ENCODE data around the gene HTRA3.

The HTRA3 gene

GRCh38 chr4:8231551-8232049, 38.0 kb upstream of the HTRA3 start:
- TF ChIP-seq EZH2 (IDR thresholded peaks at IDR 0.05) (no peak), FOXP2 (optimal IDR thresholded peaks at IDR 0.05; ENCODE audit: control extremely low read depth, extremely low read length, insufficient read depth) (no peak), POLR2AphosphoS5 (IDR thresholded peaks at IDR 0.05; ENCODE audit: borderline replicate concordance, low read depth, low read length) (no peak)
- H3K36me3 ChIP-seq (ENCODE audit: insufficient read depth, low read length): no peaks in the 10 kb centered on the region
- H3K9me3 ChIP-seq (ENCODE audit: low read depth, low read length): no peaks in the 10 kb centered on the region
- no peak for DNase-seq (ENCODE audit: low read depth, low spot score)
- no peak overlapping the region for H3K27ac ChIP-seq
- no peak overlapping the region for H3K4me3 ChIP-seq
- H3K9ac ChIP-seq (ENCODE audit: insufficient read length): no peak overlapping the region

GRCh38 chr4:8232748-8233147, 36.8 kb upstream of the HTRA3 start:
- H3K9me3 ChIP-seq (ENCODE audit: low read depth, low read length): no peaks in the 10 kb centered on the region
- no peaks in the 10 kb centered on the region for H3K36me3 ChIP-seq (ENCODE audit: insufficient read depth, low read length)
- DNase-seq (ENCODE audit: low read depth, low spot score): no peak
- no peak overlapping the region for H3K4me3 ChIP-seq
- no peak overlapping the region for H3K9ac ChIP-seq (ENCODE audit: insufficient read length)
- TF ChIP-seq FOXP2 (optimal IDR thresholded peaks at IDR 0.05; ENCODE audit: control extremely low read depth, extremely low read length, insufficient read depth) (no peak), EZH2 (IDR thresholded peaks at IDR 0.05) (no peak), POLR2AphosphoS5 (IDR thresholded peaks at IDR 0.05; ENCODE audit: borderline replicate concordance, low read depth, low read length) (no peak)
- H3K27ac ChIP-seq: no peak overlapping the region

DNA sequence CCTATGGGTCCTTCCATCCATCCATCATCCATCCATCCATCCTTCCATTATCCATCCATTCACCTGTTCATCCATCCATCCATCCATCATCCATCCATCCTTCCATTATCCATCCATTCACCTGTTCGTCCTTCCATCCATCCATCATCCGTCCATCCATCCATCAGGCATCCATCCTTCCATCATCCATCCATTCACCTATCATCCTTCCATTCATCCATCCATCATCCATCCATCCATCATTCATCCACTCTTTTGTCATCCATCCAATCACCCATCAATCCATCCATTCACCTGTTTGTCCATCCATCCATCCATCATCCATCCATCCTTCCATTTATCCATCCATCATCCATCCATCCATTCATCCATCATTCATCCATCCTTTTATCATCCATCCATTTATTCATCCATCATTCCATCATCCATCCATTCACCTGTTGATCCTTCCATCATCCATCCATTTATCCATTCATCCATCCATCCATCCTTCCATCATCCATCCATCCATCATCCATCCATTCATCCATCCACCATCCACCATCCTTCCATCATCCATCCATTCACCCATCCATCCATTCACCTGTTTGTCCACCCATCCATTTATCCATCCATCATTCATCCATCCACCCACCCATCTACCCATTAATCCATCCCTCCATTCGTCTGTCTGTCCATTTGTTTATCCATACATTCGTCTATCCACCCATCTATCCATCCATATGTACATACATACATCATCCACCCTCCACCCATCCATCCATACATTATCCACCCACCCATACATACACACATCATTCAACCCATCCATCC, 35.7 kb upstream of the HTRA3 start:
- TF ChIP-seq POLR2AphosphoS5 (IDR thresholded peaks at IDR 0.05; ENCODE audit: borderline replicate concordance, low read depth, low read length) (no peak), EZH2 (IDR thresholded peaks at IDR 0.05) (no peak), FOXP2 (optimal IDR thresholded peaks at IDR 0.05; ENCODE audit: control extremely low read depth, extremely low read length, insufficient read depth) (no peak)
- no peak overlapping the region for H3K9ac ChIP-seq (ENCODE audit: insufficient read length)
- no peaks in the 10 kb centered on the region for H3K36me3 ChIP-seq (ENCODE audit: insufficient read depth, low read length)
- no peak overlapping the region for H3K4me3 ChIP-seq
- no peaks in the 10 kb centered on the region for H3K9me3 ChIP-seq (ENCODE audit: low read depth, low read length)
- no peak for DNase-seq (ENCODE audit: low read depth, low spot score)
- no peak overlapping the region for H3K27ac ChIP-seq

GRCh38 chr4:8234715-8235114, 34.8 kb upstream of the HTRA3 start:
- TF ChIP-seq POLR2AphosphoS5 (IDR thresholded peaks at IDR 0.05; ENCODE audit: borderline replicate concordance, low read depth, low read length) (no peak), FOXP2 (optimal IDR thresholded peaks at IDR 0.05; ENCODE audit: control extremely low read depth, extremely low read length, insufficient read depth) (no peak), EZH2 (IDR thresholded peaks at IDR 0.05) (no peak)
- H3K4me3 ChIP-seq: no peak overlapping the region
- no peaks in the 10 kb centered on the region for H3K9me3 ChIP-seq (ENCODE audit: low read depth, low read length)
- DNase-seq (ENCODE audit: low read depth, low spot score): no peak
- no peak overlapping the region for H3K27ac ChIP-seq
- H3K9ac ChIP-seq (ENCODE audit: insufficient read length): no peak overlapping the region
- H3K36me3 ChIP-seq (ENCODE audit: insufficient read depth, low read length): no peaks in the 10 kb centered on the region

DNA sequence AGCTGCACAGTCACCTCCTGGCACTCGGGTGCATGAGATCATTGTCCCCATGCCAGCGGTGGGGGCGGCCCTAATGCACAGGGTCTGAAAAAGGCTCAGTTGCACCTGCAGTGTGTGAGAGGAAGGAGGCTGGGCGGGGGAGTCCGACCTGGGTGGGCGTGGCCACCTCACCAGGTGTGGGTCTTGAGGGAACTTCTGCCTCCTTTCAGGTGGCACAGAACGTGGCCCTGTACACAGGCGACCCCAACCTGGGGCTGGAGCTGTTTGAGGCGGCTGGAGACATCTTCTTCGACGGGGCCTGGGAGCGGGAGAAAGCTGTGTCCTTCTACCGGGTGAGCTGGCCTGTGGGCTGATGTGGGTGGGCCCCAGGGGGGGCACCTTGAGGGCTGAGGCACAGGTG, 34.3 kb upstream of the HTRA3 start:
- DNase-seq (ENCODE audit: low read depth, low spot score): no peak
- Histone ChIP-seq H3K36me3 (ENCODE audit: insufficient read depth, low read length) (no peaks in the 10 kb centered on the region), H3K9me3 (ENCODE audit: low read depth, low read length) (no peaks in the 10 kb centered on the region), H3K4me3 (no peak overlapping the region), H3K9ac (ENCODE audit: insufficient read length) (no peak overlapping the region), H3K27ac (no peak overlapping the region)
- TF ChIP-seq FOXP2 (optimal IDR thresholded peaks at IDR 0.05; ENCODE audit: control extremely low read depth, extremely low read length, insufficient read depth) (no peak), EZH2 (IDR thresholded peaks at IDR 0.05) (no peak), POLR2AphosphoS5 (IDR thresholded peaks at IDR 0.05; ENCODE audit: borderline replicate concordance, low read depth, low read length) (no peak)

- Histone ChIP-seq H3K4me3 (no peak overlapping the region), H3K9ac (ENCODE audit: insufficient read length) (no peak overlapping the region), H3K36me3 (ENCODE audit: insufficient read depth, low read length) (no peaks in the 10 kb centered on the region), H3K9me3 (ENCODE audit: low read depth, low read length) (no peaks in the 10 kb centered on the region), H3K27ac (no peak overlapping the region)
- DNase-seq (ENCODE audit: low read depth, low spot score): no peak
- TF ChIP-seq POLR2AphosphoS5 (IDR thresholded peaks at IDR 0.05; ENCODE audit: borderline replicate concordance, low read depth, low read length): no peak
- no peak for TF ChIP-seq EZH2 (IDR thresholded peaks at IDR 0.05)
- TF ChIP-seq FOXP2 (optimal IDR thresholded peaks at IDR 0.05; ENCODE audit: control extremely low read depth, extremely low read length, insufficient read depth): no peak
Observed at GRCh38 chr4:8235686-8236085, 33.9 kb upstream of the HTRA3 start.

DNA sequence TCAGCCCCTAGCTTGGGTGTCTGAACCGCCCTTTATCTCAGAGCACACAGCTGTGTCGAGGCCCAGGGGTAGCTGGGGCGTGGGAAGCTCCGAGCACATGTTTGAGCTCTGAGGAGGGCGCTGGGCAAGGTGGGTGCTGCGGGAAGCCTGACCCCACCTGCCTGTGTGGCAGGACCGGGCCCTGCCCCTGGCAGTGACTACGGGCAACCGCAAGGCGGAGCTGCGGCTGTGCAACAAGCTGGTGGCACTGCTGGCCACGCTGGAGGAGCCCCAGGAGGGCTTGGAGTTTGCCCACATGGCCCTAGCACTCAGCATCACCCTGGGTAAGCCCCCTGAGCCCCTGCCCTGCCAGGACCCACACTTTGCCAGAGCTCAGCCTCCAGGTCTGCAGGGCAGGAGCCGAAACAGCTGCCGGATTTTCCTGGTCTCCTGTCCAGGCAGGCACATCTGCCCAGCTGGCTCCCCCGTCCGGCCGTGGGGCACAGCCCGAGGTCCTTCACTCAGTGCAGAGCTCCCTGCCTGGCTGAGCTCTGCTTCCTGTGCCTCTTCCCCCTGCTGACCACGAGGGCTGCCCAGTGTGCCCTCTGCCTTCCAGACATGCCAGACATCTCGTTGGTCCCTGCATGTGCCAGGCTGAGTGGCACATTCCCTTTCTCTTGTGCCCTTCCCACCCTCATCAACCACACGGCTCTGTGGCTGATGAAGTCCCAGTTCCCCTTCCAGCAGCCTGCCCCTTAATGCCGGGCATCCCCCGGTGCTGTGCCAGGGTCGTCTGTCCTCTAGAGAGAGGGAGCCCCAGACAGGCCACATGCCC, 33.2 kb upstream of the HTRA3 start:
- Histone ChIP-seq H3K27ac (no peak overlapping the region), H3K9ac (ENCODE audit: insufficient read length) (no peak overlapping the region), H3K36me3 (ENCODE audit: insufficient read depth, low read length) (no peaks in the 10 kb centered on the region), H3K9me3 (ENCODE audit: low read depth, low read length) (no peaks in the 10 kb centered on the region), H3K4me3 (no peak overlapping the region)
- no peak for TF ChIP-seq FOXP2 (optimal IDR thresholded peaks at IDR 0.05; ENCODE audit: control extremely low read depth, extremely low read length, insufficient read depth)
- no peak for DNase-seq (ENCODE audit: low read depth, low spot score)

DNA sequence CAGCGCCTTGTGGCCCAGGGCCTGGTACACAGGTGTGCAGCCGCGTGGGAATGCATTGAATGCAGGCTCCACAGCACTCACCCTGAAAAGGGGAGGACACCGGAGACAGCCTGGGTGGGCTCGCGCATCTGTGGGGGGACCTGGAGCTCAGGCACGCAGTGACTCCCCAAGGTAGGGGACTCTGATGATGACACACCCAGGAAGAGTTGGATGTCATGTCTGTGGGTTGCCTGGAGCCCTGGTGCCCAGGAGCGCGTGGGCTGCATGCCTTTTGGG, 32.7 kb upstream of the HTRA3 start:
- TF ChIP-seq EZH2 (IDR thresholded peaks at IDR 0.05): no peak
- TF ChIP-seq POLR2AphosphoS5 (IDR thresholded peaks at IDR 0.05; ENCODE audit: borderline replicate concordance, low read depth, low read length): no peak
- no peak for TF ChIP-seq FOXP2 (optimal IDR thresholded peaks at IDR 0.05; ENCODE audit: control extremely low read depth, extremely low read length, insufficient read depth)
- DNase-seq (ENCODE audit: low read depth, low spot score): no peak
- Histone ChIP-seq H3K9me3 (ENCODE audit: low read depth, low read length) (no peaks in the 10 kb centered on the region), H3K27ac (no peak overlapping the region), H3K4me3 (no peak overlapping the region), H3K36me3 (ENCODE audit: insufficient read depth, low read length) (no peaks in the 10 kb centered on the region), H3K9ac (ENCODE audit: insufficient read length) (no peak overlapping the region)
